Lower lobe of right lung (tissue), 2 donors: Measurements from ENCODE around the gene RIT2. TPM values are rescaled to one million over a fixed set of nuclear protein-coding genes. Genes with fewer than 3 reads are reported as not detected.

Source experiments
- ATAC-seq, 2 donors: fragments of 200-7000 bp; cut with Tn5 transposase; one replicate each; pipeline ENCODE4 v1.9.1; 2020 to 2022; ENCODE audit warnings: mild to moderate bottlenecking in 2 of 2, moderate library complexity in 2 of 2
- DNase-seq: peaks from one replicate; pipeline ENCODE4 v3.0.0-alpha.2; 2020
- H3K27ac ChIP-seq: fragments of 200-600 bp; one replicate; pipeline ENCODE4 v1.8.0; 2022
- H3K27me3 ChIP-seq: fragments of 200-600 bp; one replicate; pipeline ENCODE4 v1.8.0; 2022; ENCODE audit warnings: low read depth
- H3K36me3 ChIP-seq: fragments of 200-600 bp; one replicate; pipeline ENCODE4 v1.8.0; 2022; ENCODE audit warnings: mild to moderate bottlenecking
- H3K4me1 ChIP-seq: fragments of 200-600 bp; one replicate; pipeline ENCODE4 v1.8.0; 2022
- H3K4me3 ChIP-seq: fragments of 200-600 bp; one replicate; pipeline ENCODE4 v1.8.0; 2022; ENCODE audit warnings: mild to moderate bottlenecking
- H3K9me3 ChIP-seq: fragments of 200-600 bp; one replicate; pipeline ENCODE4 v1.8.0; 2022
- CTCF ChIP-seq: fragments of 200-600 bp; IDR thresholded peaks from one replicate; pipeline ENCODE4 v1.8.0; 2022; ENCODE audit warnings: antibody characterized with exemption, mild to moderate bottlenecking
- intact Hi-C: fragments of 100-400 bp; cut with DNase I; formaldehyde crosslinking; loops from one replicate; pipeline ENCODE4 v1.11.0; 2022
- total RNA-seq: library from RNA; stranded (reverse); fragmentation: NEBNext Ultra II Directional; extraction: Animal tissue kit (Norgen Biotek cat#: 25700); gene quantifications from one replicate; pipeline ENCODE4 v1.2.1, GENCODE V29; 2021
- donor health status: DM: no; HTN: yes; CAD: no; lungs with severe emphysema.

Gene RIT2
- total RNA-seq, 1 donor from 2014 or later: not detected

- no peak for TF ChIP-seq CTCF
- intact Hi-C loops: no loop called here
- Histone ChIP-seq H3K4me1 (no peaks in the 10 kb centered on the region), H3K36me3 (no peaks in the 10 kb centered on the region), H3K27me3 (no peaks in the 10 kb centered on the region), H3K4me3 (no peak overlapping the region), H3K27ac (no peak overlapping the region), H3K9me3 (no peaks in the 10 kb centered on the region)
- DNase-seq: no peak
- ATAC-seq: no peak
Observed at GRCh38 chr18:43061318-43061717, 54.2 kb downstream of the RIT2 start.

- ATAC-seq (no peak), DNase-seq (no peak)
- Histone ChIP-seq H3K9me3 (no peaks in the 10 kb centered on the region), H3K27me3 (no peaks in the 10 kb centered on the region), H3K27ac (no peak overlapping the region), H3K4me1 (no peaks in the 10 kb centered on the region), H3K4me3 (no peak overlapping the region), H3K36me3 (no peaks in the 10 kb centered on the region)
- no peak for TF ChIP-seq CTCF
- intact Hi-C loops: no loop called here
Observed at GRCh38 chr18:43060020-43060419, 55.5 kb downstream of the RIT2 start.

- DNase-seq (no peak), ATAC-seq (no peak)
- Histone ChIP-seq H3K4me3 (no peak overlapping the region), H3K27ac (no peak overlapping the region), H3K27me3 (no peaks in the 10 kb centered on the region), H3K36me3 (no peaks in the 10 kb centered on the region), H3K9me3 (no peaks in the 10 kb centered on the region), H3K4me1 (no peaks in the 10 kb centered on the region)
- intact Hi-C loops: no loop called here
- no peak for TF ChIP-seq CTCF
Observed at GRCh38 chr18:43054815-43055519, 60.5 kb downstream of the RIT2 start.

- no peak for TF ChIP-seq CTCF
- no peaks in the 10 kb centered on the region for H3K27me3 ChIP-seq
- no peaks in the 10 kb centered on the region for H3K36me3 ChIP-seq
- intact Hi-C loops: no loop called here
- no peaks in the 10 kb centered on the region for H3K9me3 ChIP-seq
- H3K27ac ChIP-seq: no peak overlapping the region
- H3K4me3 ChIP-seq: no peak overlapping the region
- DNase-seq (no peak), ATAC-seq (peak in 1 of 2 donors; percentile 24)
- no peaks in the 10 kb centered on the region for H3K4me1 ChIP-seq
Observed at GRCh38 chr18:43049021-43049420, 66.5 kb downstream of the RIT2 start.

GRCh38 chr18:43046322-43046721, 69.2 kb downstream of the RIT2 start:
- Histone ChIP-seq H3K4me1 (no peaks in the 10 kb centered on the region), H3K27me3 (no peaks in the 10 kb centered on the region), H3K36me3 (no peaks in the 10 kb centered on the region), H3K27ac (no peak overlapping the region), H3K4me3 (no peak overlapping the region), H3K9me3 (no peaks in the 10 kb centered on the region)
- DNase-seq (no peak), ATAC-seq (no peak)
- TF ChIP-seq CTCF: no peak
- intact Hi-C loops: no loop called here
